GM18498 (cell line): ENCODE data around the gene INPP4A.

Experiments used
- ATAC-seq: cut with Tn5 transposase; IDR thresholded peaks from one replicate; pipeline ENCODE4 v1.9.1; 2021; ENCODE audit warnings: mild to moderate bottlenecking, moderate library complexity; ENCODE audit not compliant: unreplicated experiment

The INPP4A gene

GRCh38 chr2:98537390-98538126, 92.9 kb downstream of the INPP4A start:
- ATAC-seq = no peak

- ATAC-seq = no peak
Measured at GRCh38 chr2:98538280-98539041, 93.8 kb downstream of the INPP4A start.

GRCh38 chr2:98539056-98539735, 94.5 kb downstream of the INPP4A start:
- ATAC-seq = no peak

GRCh38 chr2:98540536-98540935, 95.9 kb downstream of the INPP4A start:
- ATAC-seq = no peak

GRCh38 chr2:98541489-98541888, 96.8 kb downstream of the INPP4A start:
- no peak for ATAC-seq

GRCh38 chr2:98541906-98542305, 97.2 kb downstream of the INPP4A start:
- no peak for ATAC-seq

GRCh38 chr2:98543214-98543613, 98.6 kb downstream of the INPP4A start:
- no peak for ATAC-seq

GRCh38 chr2:98543842-98544241, 99.2 kb downstream of the INPP4A start:
- no peak for ATAC-seq

GRCh38 chr2:98545591-98545990, 100.9 kb downstream of the INPP4A start:
- ATAC-seq = no peak

GRCh38 chr2:98546186-98546585, 101.5 kb downstream of the INPP4A start:
- no peak for ATAC-seq

- no peak for ATAC-seq
Measured at GRCh38 chr2:98547092-98547790, 102.6 kb downstream of the INPP4A start.

GRCh38 chr2:98548920-98549818, 104.5 kb downstream of the INPP4A start:
- ATAC-seq = peak; percentile 75

- ATAC-seq = no peak
Measured at GRCh38 chr2:98550165-98550564, 105.5 kb downstream of the INPP4A start.

- ATAC-seq = no peak
Measured at GRCh38 chr2:98551316-98551715, 106.7 kb downstream of the INPP4A start.

GRCh38 chr2:98552499-98553179, 108.0 kb downstream of the INPP4A start:
- no peak for ATAC-seq

- no peak for ATAC-seq
Measured at GRCh38 chr2:98554116-98554861, 109.6 kb downstream of the INPP4A start.

- ATAC-seq = no peak
Measured at GRCh38 chr2:98555696-98556095, 111.0 kb downstream of the INPP4A start.

GRCh38 chr2:98556344-98557033, 111.8 kb downstream of the INPP4A start:
- ATAC-seq = peak; percentile 84
